RKO (cell line): ENCODE results near the gene SLC16A4.

ENCODE experiments used
- DNase-seq: peaks from one replicate; pipeline ENCODE4 v3.0.0-alpha.2; 2016; ENCODE audit warnings: low spot score

Gene SLC16A4

GRCh38 chr1:110326826-110327225 is 64.0 kb downstream of the SLC16A4 start:
- DNase-seq: no peak

GRCh38 chr1:110324667-110325066 is 66.2 kb downstream of the SLC16A4 start:
- no peak for DNase-seq

- no peak for DNase-seq
Measured at GRCh38 chr1:110321846-110322245, 69.0 kb downstream of the SLC16A4 start.

- DNase-seq: no peak
Measured at GRCh38 chr1:110321045-110321444, 69.8 kb downstream of the SLC16A4 start.

GRCh38 chr1:110320168-110320518 is 70.7 kb downstream of the SLC16A4 start:
- no peak for DNase-seq

- no peak for DNase-seq
Measured at GRCh38 chr1:110319332-110320167, 71.3 kb downstream of the SLC16A4 start.

- no peak for DNase-seq
Measured at GRCh38 chr1:110318046-110318445, 72.8 kb downstream of the SLC16A4 start.

- DNase-seq: no peak
Measured at GRCh38 chr1:110316735-110317134, 74.1 kb downstream of the SLC16A4 start.
